Sciatic nerve (tissue), 2 donors: ENCODE data around the gene AMD1. TPM values are rescaled to one million over a fixed set of nuclear protein-coding genes. Genes with fewer than 3 reads are reported as not detected.
"Not testable (repeated sequence)": the region's sequence is repeated elsewhere in the genome, so short reads cannot be mapped to it uniquely, and the experiment has no call there.

Source experiments
- ATAC-seq: fragments of 200-7000 bp; cut with Tn5 transposase; one replicate; pipeline ENCODE4 v1.9.1; 2020; ENCODE audit warnings: mild to moderate bottlenecking, moderate library complexity
- DNase-seq: peaks from one replicate; pipeline ENCODE4 v3.0.0-alpha.2; 2020; ENCODE audit warnings: low spot score
- intact Hi-C: fragments of 100-400 bp; cut with DNase I; formaldehyde crosslinking; loops from one replicate; pipeline ENCODE4 v1.14.2; 2022
- total RNA-seq: library from RNA; stranded (reverse); fragmentation: NEBNext Ultra II Directional; extraction: Animal tissue kit (Norgen Biotek cat#: 25700); gene quantifications from one replicate; pipeline ENCODE4 v1.2.1, GENCODE V29; 2021
- donor health status: DM: no; HTN: no; CAD: no.
- donor health status: DM: no; HTN: no; CAD: no.

Gene AMD1
- total RNA-seq, 1 donor from 2014 or later = 65.9 TPM

GRCh38 chr6:110902091-110902490, 27.5 kb downstream of the AMD1 start:
- ATAC-seq (no peak), DNase-seq (no peak)
- intact Hi-C loops = no loop called here

DNA sequence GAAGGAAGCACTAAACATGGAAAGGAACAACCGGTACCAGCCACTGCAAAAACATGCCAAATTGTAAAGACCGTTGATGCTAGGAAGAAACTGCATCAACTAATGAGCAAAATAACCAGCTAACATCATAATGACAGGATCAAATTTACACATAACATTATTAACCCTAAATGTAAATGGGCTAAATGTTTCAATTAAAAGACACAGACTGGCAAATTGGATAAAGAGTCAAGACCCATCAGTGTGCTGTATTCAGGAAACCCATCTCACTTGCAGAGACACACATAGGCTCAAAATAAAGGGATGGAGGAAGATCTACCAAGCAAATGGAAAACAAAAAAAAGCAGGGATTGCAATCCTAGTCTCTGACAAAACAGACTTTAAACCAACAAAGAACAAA, 31.7 kb downstream of the AMD1 start:
- intact Hi-C loops, DNase-seq, ATAC-seq: not testable (repeated sequence)

- intact Hi-C loops = no loop called here
- ATAC-seq = no peak
- no peak for DNase-seq
These were observed 56.2 kb downstream of the AMD1 start for GRCh38 chr6:110930781-110931180.

- intact Hi-C loops = no loop called here
- no peak for DNase-seq
- ATAC-seq = no peak
These were observed 59.3 kb downstream of the AMD1 start for GRCh38 chr6:110933912-110934311.

GRCh38 chr6:110934381-110934898, 59.9 kb downstream of the AMD1 start:
- DNase-seq (no peak), ATAC-seq (no peak)
- intact Hi-C loops = no loop called here

- intact Hi-C loops = no loop called here
- ATAC-seq (no peak), DNase-seq (no peak)
These were observed 60.6 kb downstream of the AMD1 start for GRCh38 chr6:110935171-110935570.

- DNase-seq (no peak), ATAC-seq (no peak)
- intact Hi-C loops = no loop called here
These were observed 63.6 kb downstream of the AMD1 start for GRCh38 chr6:110938171-110938570.

GRCh38 chr6:110939429-110940200, 65.0 kb downstream of the AMD1 start:
- intact Hi-C loops = no loop called here
- no peak for ATAC-seq
- no peak for DNase-seq

DNA sequence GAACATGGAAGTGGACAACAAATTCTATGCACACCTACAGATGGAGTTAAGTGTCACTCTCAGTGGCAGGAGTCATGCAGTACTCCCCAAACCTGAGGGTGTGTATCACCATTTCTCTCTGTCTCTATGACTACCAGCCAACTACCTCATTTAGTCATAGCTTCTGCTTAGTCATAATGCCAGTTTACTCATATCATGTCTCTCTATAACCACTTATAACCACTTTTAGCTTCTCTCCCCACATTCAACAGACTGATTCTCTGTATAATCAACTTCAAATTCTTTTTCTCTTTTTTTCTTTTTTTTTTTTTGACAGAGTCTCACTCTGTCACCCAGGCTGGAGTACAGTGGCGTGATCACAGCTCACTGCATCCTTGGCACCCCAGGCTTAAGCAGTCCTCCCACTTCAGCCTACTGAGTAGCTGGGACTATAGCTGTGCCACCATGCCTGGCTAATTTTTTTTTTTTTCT, 70.1 kb downstream of the AMD1 start:
- intact Hi-C loops = no loop called here
- DNase-seq (no peak), ATAC-seq (no peak)

Other genes with a start within 250 kb of the AMD1 start
- gene CDK19, start 59.3 kb upstream of the AMD1 start, total RNA-seq = 41.7 TPM
- gene GTF3C6, start 83.9 kb downstream of the AMD1 start, total RNA-seq = 35.5 TPM
- 22.1 TPM for gene RPF2, start 107.3 kb downstream of the AMD1 start, total RNA-seq
- 3.1 TPM for gene SLC16A10, start 212.7 kb downstream of the AMD1 start, total RNA-seq